Neuronal stem cell (in vitro differentiated cells): ENCODE results near the gene TMTC2.

ENCODE experiments used
- DNase-seq: peaks from one replicate; pipeline ENCODE4 v3.0.0-alpha.2; 2013; ENCODE audit warnings: low spot score
- H2AFZ ChIP-seq: one replicate; pipeline ENCODE4 v1.6.1; 2013; ENCODE audit warnings: mild to moderate bottlenecking, low read length, inconsistent platforms
- H2AK5ac ChIP-seq: 2 replicates; pipeline ENCODE4 v1.6.1; 2013; ENCODE audit warnings: low read depth, mild to moderate bottlenecking, inconsistent platforms, low read length, moderate library complexity, mixed read lengths
- H2BK120ac ChIP-seq: 2 replicates; pipeline ENCODE4 v1.6.1; 2013; ENCODE audit warnings: low read depth, mild to moderate bottlenecking, inconsistent platforms, low read length, moderate library complexity, mixed read lengths
- H2BK12ac ChIP-seq: one replicate; pipeline ENCODE4 v1.6.1; 2013; ENCODE audit warnings: low read length, inconsistent platforms
- H2BK15ac ChIP-seq: 2 replicates; pipeline ENCODE4 v1.6.1; 2013; ENCODE audit warnings: mild to moderate bottlenecking, low read length, inconsistent platforms, mixed read lengths
- H2BK5ac ChIP-seq: one replicate; pipeline ENCODE4 v1.6.1; 2013; ENCODE audit warnings: inconsistent platforms, mild to moderate bottlenecking, low read length, moderate library complexity
- H3K14ac ChIP-seq: one replicate; pipeline ENCODE4 v1.6.1; 2013; ENCODE audit warnings: low read length, inconsistent platforms
- H3K18ac ChIP-seq: 2 replicates; pipeline ENCODE4 v1.6.1; 2013; ENCODE audit warnings: low read length, inconsistent platforms
- H3K23ac ChIP-seq: 2 replicates; pipeline ENCODE4 v1.6.1; 2013; ENCODE audit warnings: low read depth, mild to moderate bottlenecking, mixed read lengths, low read length, inconsistent platforms; ENCODE audit not compliant: poor library complexity
- H3K27ac ChIP-seq: replicated peaks from 3 replicates; pipeline ENCODE4 v1.5.1; 2013; ENCODE audit warnings: low read length, inconsistent platforms
- H3K27me3 ChIP-seq, 3 experiments: 2 replicates each; pipeline ENCODE4 v1.6.1; 2013; ENCODE audit warnings: low read length in 3 of 3, mild to moderate bottlenecking in 2 of 3, inconsistent platforms in 1 of 3, low read depth in 1 of 3, mixed read lengths in 1 of 3, moderate library complexity in 1 of 3; ENCODE audit not compliant: control insufficient read depth in 3 of 3, insufficient read depth in 3 of 3
- H3K36me3 ChIP-seq, 2 donors: replicated peaks in 1 of 2; 2 replicates each; pipeline ENCODE4 v1.6.1; 2013; ENCODE audit warnings: low read length in 2 of 2; ENCODE audit not compliant: control insufficient read depth in 2 of 2, insufficient read depth in 2 of 2
- H3K4ac ChIP-seq: 2 replicates; pipeline ENCODE4 v1.6.1; 2013; ENCODE audit warnings: inconsistent platforms, mild to moderate bottlenecking, low read length, moderate library complexity
- H3K4me1 ChIP-seq, 2 donors: 1 replicate in 1 of 2; 2 replicates in 1 of 2; pipeline ENCODE4 v1.6.1; 2013; ENCODE audit warnings: low read length in 2 of 2, low read depth in 1 of 2; ENCODE audit not compliant: control insufficient read depth in 2 of 2, insufficient read depth in 1 of 2
- H3K4me2 ChIP-seq: one replicate; pipeline ENCODE4 v1.6.1; 2013; ENCODE audit warnings: mild to moderate bottlenecking, low read length, inconsistent platforms; ENCODE audit not compliant: insufficient read depth, poor library complexity, severe bottlenecking
- H3K4me3 ChIP-seq, 2 donors: 2 replicates each; pipeline ENCODE4 v1.5.1; 2013; ENCODE audit warnings: low read length in 2 of 2, mild to moderate bottlenecking in 2 of 2, inconsistent platforms in 1 of 2, moderate library complexity in 1 of 2
- H3K79me1 ChIP-seq: one replicate; pipeline ENCODE4 v1.6.1; 2013; ENCODE audit warnings: low read depth, mild to moderate bottlenecking, inconsistent platforms, low read length, moderate library complexity
- H3K9ac ChIP-seq: one replicate; pipeline ENCODE4 v1.6.1; 2013; ENCODE audit warnings: mild to moderate bottlenecking, low read depth, low read length, inconsistent platforms; ENCODE audit not compliant: poor library complexity
- H3K9me3 ChIP-seq, 2 donors: replicated peaks in 1 of 2; 2 replicates each; pipeline versions ENCODE3 to v1.6.1; 2013; ENCODE audit warnings: low read length in 2 of 2, mild to moderate bottlenecking in 2 of 2, inconsistent platforms in 1 of 2, low read depth in 1 of 2, mixed read lengths in 1 of 2, moderate library complexity in 1 of 2; ENCODE audit not compliant: control insufficient read depth in 2 of 2, insufficient read depth in 1 of 2
- H4K8ac ChIP-seq: one replicate; pipeline ENCODE4 v1.6.1; 2013; ENCODE audit warnings: low read depth, mild to moderate bottlenecking, inconsistent platforms, low read length, moderate library complexity
- H4K91ac ChIP-seq: one replicate; pipeline ENCODE4 v1.6.1; 2013; ENCODE audit warnings: low read length, low read depth, mild to moderate bottlenecking, inconsistent platforms; ENCODE audit not compliant: poor library complexity
- WGBS, 2 donors: extraction: QIAGEN DNeasy Blood & Tissue Kit; methylation state at CpG; one replicate each; pipeline ENCODE4 v1.1.7; 2013; ENCODE audit warnings: missing lambda C conversion rate in 2 of 2, mixed read lengths in 1 of 2; ENCODE audit not compliant: insufficient read length in 2 of 2, insufficient replicate concordance in 1 of 2; ENCODE audit errors: extremely low coverage in 2 of 2; 5-methylcytosine and 5-hydroxymethylcytosine counted together

TMTC2 gene

GRCh38 chr12:82852529-82852928, 165.8 kb downstream of the TMTC2 start:
- Histone ChIP-seq H3K36me3 (peaks cover 0 to 24% of the 10 kb centered on the region in 2 donors), H3K4ac (no peak overlapping the region), H3K27me3 (no peaks in the 10 kb centered on the region), H3K14ac (no peak overlapping the region), H3K79me1 (no peaks in the 10 kb centered on the region), H3K9me3 (peaks cover 0 to 3% of the 10 kb centered on the region in 2 donors), H3K9ac (no peak overlapping the region), H3K4me2 (no peak overlapping the region), H2AK5ac (no peak overlapping the region), H2BK12ac (no peak overlapping the region), H4K91ac (no peak overlapping the region), H3K18ac (no peak overlapping the region), H3K4me1 (peaks cover 7 to 9% of the 10 kb centered on the region in 2 donors), H4K8ac (no peak overlapping the region), H3K4me3 (no peak overlapping the region), H2BK120ac (no peak overlapping the region), H2BK5ac (no peak overlapping the region), H3K23ac (no peak overlapping the region), H2AFZ (no peak overlapping the region), H2BK15ac (no peak overlapping the region), H3K27ac (no peak overlapping the region)
- DNase-seq, result no peak
- WGBS, 2 donors, result no CpG with 5 or more reads among the region's 1 CpG

- Histone ChIP-seq H2AK5ac (no peak overlapping the region), H2AFZ (no peak overlapping the region), H3K9me3 (peaks cover 0 to 5% of the 10 kb centered on the region in 2 donors)
These were observed 169.2 kb downstream of the TMTC2 start for GRCh38 chr12:82855872-82856271.

GRCh38 chr12:82857276-82857675, 170.6 kb downstream of the TMTC2 start:
- H3K14ac ChIP-seq, result no peak overlapping the region
- H3K4ac ChIP-seq, result no peak overlapping the region
- no peaks in the 10 kb centered on the region for H3K27me3 ChIP-seq
- no peak overlapping the region for H3K4me3 ChIP-seq
- no peak overlapping the region for H4K8ac ChIP-seq
- H2AFZ ChIP-seq, result no peak overlapping the region
- no peak overlapping the region for H3K4me2 ChIP-seq
- H2AK5ac ChIP-seq, result no peak overlapping the region
- WGBS, 2 donors, result no CpG with 5 or more reads among the region's 7 CpGs
- H4K91ac ChIP-seq, result no peak overlapping the region
- no peak overlapping the region for H3K23ac ChIP-seq
- peak overlapping the region; percentile 53 for H2BK15ac ChIP-seq
- no peak overlapping the region for H3K27ac ChIP-seq
- H3K9ac ChIP-seq, result no peak overlapping the region
- peaks cover 3 to 8% of the 10 kb centered on the region in 2 donors for H3K4me1 ChIP-seq
- DNase-seq, result no peak
- peaks cover 0 to 5% of the 10 kb centered on the region in 2 donors for H3K9me3 ChIP-seq
- H3K36me3 ChIP-seq, result peaks cover 0 to 50% of the 10 kb centered on the region in 2 donors
- H2BK5ac ChIP-seq, result no peak overlapping the region
- H2BK12ac ChIP-seq, result peak overlapping the region; percentile 26
- peak overlapping the region; percentile 73 for H3K18ac ChIP-seq
- no peak overlapping the region for H2BK120ac ChIP-seq
- H3K79me1 ChIP-seq, result no peaks in the 10 kb centered on the region

More at GRCh38 chr12:82855872-82856271, 169.2 kb downstream of the TMTC2 start:
- no peak overlapping the region for H4K8ac ChIP-seq
- no peak overlapping the region for H3K4me2 ChIP-seq
- H3K4me1 ChIP-seq, result peaks cover 3 to 8% of the 10 kb centered on the region in 2 donors
- H2BK12ac ChIP-seq, result no peak overlapping the region
- no peak overlapping the region for H3K27ac ChIP-seq
- H2BK5ac ChIP-seq, result no peak overlapping the region
- DNase-seq, result no peak
- no peak overlapping the region for H3K4ac ChIP-seq
- H3K36me3 ChIP-seq, result peaks cover 0 to 49% of the 10 kb centered on the region in 2 donors
- no peak overlapping the region for H3K14ac ChIP-seq
- H2BK120ac ChIP-seq, result no peak overlapping the region
- H3K9ac ChIP-seq, result no peak overlapping the region
- no peaks in the 10 kb centered on the region for H3K79me1 ChIP-seq
- no peaks in the 10 kb centered on the region for H3K27me3 ChIP-seq
- H2BK15ac ChIP-seq, result no peak overlapping the region
- H3K23ac ChIP-seq, result no peak overlapping the region
- H4K91ac ChIP-seq, result no peak overlapping the region
- H3K4me3 ChIP-seq, result no peak overlapping the region
- H3K18ac ChIP-seq, result no peak overlapping the region

GRCh38 chr12:82857911-82858533, 171.3 kb downstream of the TMTC2 start:
- H3K14ac ChIP-seq, result no peak overlapping the region
- no peak overlapping the region for H2AK5ac ChIP-seq
- no peak overlapping the region for H2BK15ac ChIP-seq
- H3K9ac ChIP-seq, result no peak overlapping the region
- H3K27ac ChIP-seq, result peak overlapping the region; percentile 39
- no peak overlapping the region for H2BK120ac ChIP-seq
- no peaks in the 10 kb centered on the region for H3K27me3 ChIP-seq
- H2BK12ac ChIP-seq, result no peak overlapping the region
- H4K8ac ChIP-seq, result no peak overlapping the region
- no peak overlapping the region for H2AFZ ChIP-seq
- H3K23ac ChIP-seq, result no peak overlapping the region
- H3K4me1 ChIP-seq, result peaks cover 3 to 8% of the 10 kb centered on the region in 2 donors
- no peak overlapping the region for H3K4me3 ChIP-seq
- no peak overlapping the region for H2BK5ac ChIP-seq
- H3K79me1 ChIP-seq, result no peaks in the 10 kb centered on the region
- peaks cover 0 to 5% of the 10 kb centered on the region in 2 donors for H3K9me3 ChIP-seq
- no peak overlapping the region for H4K91ac ChIP-seq
- no peak overlapping the region for H3K4me2 ChIP-seq
- peaks cover 0 to 55% of the 10 kb centered on the region in 2 donors for H3K36me3 ChIP-seq
- DNase-seq, result no peak
- WGBS, 2 donors, result no CpG with 5 or more reads among the region's 10 CpGs
- H3K18ac ChIP-seq, result no peak overlapping the region
- no peak overlapping the region for H3K4ac ChIP-seq
